ENCODE data around the gene C11orf91.
"Not testable (repeated sequence)": the region's sequence is repeated elsewhere in the genome, so short reads cannot be mapped to it uniquely, and the experiment has no call there.

The C11orf91 gene

GRCh38 chr11:33721426-33721825 is 20.8 kb upstream of the C11orf91 start:
- no peak for DNase-seq (ENCODE audit: low read depth)

- no peak for DNase-seq (ENCODE audit: low read depth)
Observed at GRCh38 chr11:33719587-33719986, 19.0 kb upstream of the C11orf91 start.

- no peak for DNase-seq (ENCODE audit: low read depth)
Observed at GRCh38 chr11:33718440-33718839, 17.8 kb upstream of the C11orf91 start.

GRCh38 chr11:33716243-33716642 is 15.6 kb upstream of the C11orf91 start:
- DNase-seq (ENCODE audit: low read depth), result no peak

- DNase-seq (ENCODE audit: low read depth), result no peak
Observed at GRCh38 chr11:33713856-33714398, 13.3 kb upstream of the C11orf91 start.

GRCh38 chr11:33713151-33713855 is 12.7 kb upstream of the C11orf91 start:
- no peak for DNase-seq (ENCODE audit: low read depth)

- no peak for DNase-seq (ENCODE audit: low read depth)
Observed at GRCh38 chr11:33712436-33712835, 11.8 kb upstream of the C11orf91 start.

- DNase-seq (ENCODE audit: low read depth), result no peak
Observed at GRCh38 chr11:33709466-33709865, 8.8 kb upstream of the C11orf91 start.

- no peak for DNase-seq (ENCODE audit: low read depth)
Observed at GRCh38 chr11:33708985-33709384, 8.4 kb upstream of the C11orf91 start.

- not testable (repeated sequence) for DNase-seq (ENCODE audit: low read depth)
Observed at GRCh38 chr11:33707831-33708230, 7.2 kb upstream of the C11orf91 start.

- DNase-seq (ENCODE audit: low read depth), result no peak
Observed at GRCh38 chr11:33706966-33707365, 6.3 kb upstream of the C11orf91 start.

- DNase-seq (ENCODE audit: low read depth), result no peak
Observed at GRCh38 chr11:33706546-33706945, 5.9 kb upstream of the C11orf91 start.

GRCh38 chr11:33704240-33705002 is 3.8 kb upstream of the C11orf91 start:
- DNase-seq (ENCODE audit: low read depth), result no peak

GRCh38 chr11:33703788-33704187 is 3.2 kb upstream of the C11orf91 start:
- no peak for DNase-seq (ENCODE audit: low read depth)

GRCh38 chr11:33703234-33703633 is 2.6 kb upstream of the C11orf91 start:
- DNase-seq (ENCODE audit: low read depth), result no peak

- DNase-seq (ENCODE audit: low read depth), result no peak
Observed at GRCh38 chr11:33701302-33702230, 940 bp upstream of the C11orf91 start.

- no peak for DNase-seq (ENCODE audit: low read depth)
Observed at GRCh38 chr11:33700063-33700501, 544 bp downstream of the C11orf91 start.

GRCh38 chr11:33699515-33700062 is 1.0 kb downstream of the C11orf91 start:
- no peak for DNase-seq (ENCODE audit: low read depth)

GRCh38 chr11:33698921-33699320 is 1.7 kb downstream of the C11orf91 start:
- DNase-seq (ENCODE audit: low read depth), result no peak

- no peak for DNase-seq (ENCODE audit: low read depth)
Observed at GRCh38 chr11:33697997-33698396, 2.6 kb downstream of the C11orf91 start.

GRCh38 chr11:33696931-33697638 is 3.5 kb downstream of the C11orf91 start:
- no peak for DNase-seq (ENCODE audit: low read depth)
